GM19240 (cell line): ENCODE measurements around the gene MOB3A.
A peak's percentile ranks its signal among the peaks of the same experiment; 100 is the strongest.

Experiments
- DNase-seq: peaks from one replicate; pipeline ENCODE4 v3.0.0; 2011; ENCODE audit warnings: low spot score; ENCODE audit not compliant: insufficient read length

MOB3A gene

DNA sequence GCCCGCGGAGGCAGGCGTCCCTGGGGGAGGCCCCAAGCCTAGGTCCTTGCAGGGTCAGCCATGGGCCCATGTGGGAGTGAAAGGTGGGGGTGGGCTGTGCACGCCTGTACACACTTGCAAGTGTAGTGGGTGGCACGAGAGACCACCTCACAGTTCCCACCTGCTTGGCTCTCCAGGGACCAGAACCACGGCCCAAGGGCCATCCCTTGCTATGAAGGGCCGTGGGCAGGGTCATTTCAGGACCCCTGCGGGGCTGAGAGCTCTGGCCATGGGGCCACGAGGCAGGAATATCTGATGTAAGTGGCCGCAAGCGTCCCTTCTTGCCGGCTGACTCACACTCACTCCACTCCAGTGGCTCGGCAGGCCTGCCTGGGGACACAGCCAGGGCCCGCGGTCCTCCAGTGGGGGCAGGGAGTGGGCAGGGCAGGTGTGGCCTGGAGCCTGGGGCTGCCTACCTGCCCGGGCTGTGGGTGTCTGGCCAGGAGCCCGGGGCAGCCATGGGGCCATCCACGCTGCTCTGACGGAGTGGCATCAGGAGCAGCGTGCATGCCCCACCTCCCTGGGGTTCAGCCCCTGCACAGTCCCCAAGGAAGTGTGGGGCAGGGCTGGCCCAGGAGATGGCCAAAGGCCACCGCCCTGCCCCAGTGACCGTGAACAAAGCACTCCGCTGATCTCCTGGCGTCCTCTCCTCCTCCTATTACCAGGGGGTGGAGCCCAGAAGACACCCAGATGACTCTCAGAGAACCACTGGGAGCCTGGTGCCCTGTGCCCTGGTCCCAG, 36.5 kb downstream of the MOB3A start:
- no peak for DNase-seq

DNA sequence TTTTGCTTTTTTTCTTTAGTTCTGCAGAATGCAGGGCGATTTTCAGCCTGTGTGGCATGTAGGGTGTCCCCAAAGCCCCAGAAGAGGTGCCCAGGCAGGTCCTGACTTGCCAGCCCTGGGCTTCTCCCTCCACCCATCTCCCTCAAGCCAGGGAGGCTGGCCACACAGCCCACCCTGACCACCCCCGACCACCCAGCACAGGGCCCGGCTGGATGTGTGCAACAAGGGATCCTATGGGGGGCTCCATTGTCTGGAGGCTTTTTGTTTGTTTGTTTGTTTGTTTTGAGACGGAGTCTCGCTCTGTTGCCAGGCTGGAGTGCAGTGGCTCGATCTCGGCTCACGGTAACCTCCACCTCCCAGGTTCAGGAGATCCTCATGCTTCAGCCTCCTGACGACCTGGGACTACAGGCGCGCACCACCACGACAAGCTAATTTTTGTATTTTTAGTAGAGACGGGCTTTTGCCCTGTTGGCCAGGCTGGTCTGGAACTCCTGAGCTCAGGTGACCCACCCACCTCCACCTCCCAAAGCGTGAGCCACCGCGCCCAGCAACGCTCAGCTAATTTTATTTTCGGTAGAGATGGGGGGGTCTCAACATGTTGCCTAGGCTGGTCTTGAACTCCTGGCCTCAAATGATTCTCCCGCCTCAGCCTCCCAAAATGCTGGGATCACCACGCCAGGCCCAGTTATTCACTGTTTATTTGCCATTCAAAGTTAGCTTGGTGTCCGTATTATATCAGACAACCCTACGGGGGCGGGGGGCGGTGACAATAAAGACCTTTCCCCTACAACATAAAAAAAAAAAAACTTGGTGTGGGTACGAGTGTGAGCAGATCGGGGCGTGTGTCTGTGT, 37.3 kb downstream of the MOB3A start:
- no peak for DNase-seq

DNA sequence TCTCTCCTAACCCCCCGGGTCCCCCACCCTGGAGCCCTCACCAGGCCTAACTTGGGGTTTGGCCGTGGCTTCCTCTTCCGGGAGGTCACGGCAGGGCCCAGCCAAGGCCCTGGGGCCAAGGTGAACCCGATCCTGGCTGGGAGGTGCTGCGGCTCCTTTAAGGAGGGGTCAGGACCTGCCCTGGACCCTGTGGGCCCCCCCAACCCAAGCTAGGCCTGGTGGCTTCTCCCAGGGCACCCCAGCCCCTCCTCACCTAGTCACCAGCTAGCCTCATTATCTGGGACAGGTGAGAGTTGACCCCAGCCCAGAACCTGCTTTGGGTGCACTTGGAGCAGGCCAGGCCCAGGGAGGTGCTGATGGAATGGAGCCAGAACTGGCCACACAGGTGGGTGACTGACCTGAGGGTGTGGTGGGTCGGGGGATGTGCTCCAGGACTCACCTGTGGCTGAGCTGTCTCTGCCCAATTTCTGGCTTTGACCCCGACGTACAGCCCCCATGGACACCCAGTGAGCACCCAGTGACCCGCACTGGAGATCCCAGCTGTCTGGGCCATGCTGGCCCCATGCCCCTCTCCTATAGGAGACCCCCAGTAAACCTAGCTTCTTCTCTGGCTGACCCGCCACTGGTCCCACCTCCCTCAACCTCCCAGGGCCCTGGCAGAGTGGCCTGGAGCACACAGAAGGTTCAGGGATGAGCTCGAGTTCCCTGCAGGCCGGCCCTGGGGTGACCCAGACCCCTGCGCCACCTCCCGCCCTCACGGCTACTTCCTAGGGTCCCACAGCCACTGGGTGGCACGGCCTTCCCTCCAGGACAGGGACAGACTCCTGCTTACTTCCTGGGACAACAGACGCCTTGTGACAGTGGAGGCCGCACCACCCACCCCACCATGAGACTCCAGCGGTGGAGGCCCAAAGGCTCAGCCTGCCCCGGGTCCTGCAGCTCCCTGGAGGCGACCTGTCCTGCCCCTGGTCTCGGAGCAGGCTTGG, 38.3 kb downstream of the MOB3A start:
- no peak for DNase-seq

DNA sequence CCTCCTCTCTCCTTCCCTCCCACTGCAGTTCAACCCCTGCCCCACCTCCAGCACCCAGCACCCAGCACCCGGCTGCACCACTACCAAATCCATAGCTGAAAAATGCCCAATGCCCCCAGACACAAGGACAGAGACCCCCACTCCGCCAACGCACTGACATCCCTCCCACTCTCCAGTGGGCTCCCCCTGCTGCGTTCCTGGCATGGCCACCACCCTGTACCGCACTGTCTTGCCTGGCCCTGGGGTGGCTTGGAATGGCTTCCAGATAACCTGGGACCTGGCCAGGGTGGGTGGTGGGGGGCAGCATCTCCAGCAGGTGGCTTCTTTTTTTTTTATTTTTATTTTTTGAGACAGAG, 39.3 kb downstream of the MOB3A start:
- DNase-seq, result no peak

- no peak for DNase-seq
Measured at GRCh38 chr19:2055931-2056836, 39.9 kb downstream of the MOB3A start.

DNA sequence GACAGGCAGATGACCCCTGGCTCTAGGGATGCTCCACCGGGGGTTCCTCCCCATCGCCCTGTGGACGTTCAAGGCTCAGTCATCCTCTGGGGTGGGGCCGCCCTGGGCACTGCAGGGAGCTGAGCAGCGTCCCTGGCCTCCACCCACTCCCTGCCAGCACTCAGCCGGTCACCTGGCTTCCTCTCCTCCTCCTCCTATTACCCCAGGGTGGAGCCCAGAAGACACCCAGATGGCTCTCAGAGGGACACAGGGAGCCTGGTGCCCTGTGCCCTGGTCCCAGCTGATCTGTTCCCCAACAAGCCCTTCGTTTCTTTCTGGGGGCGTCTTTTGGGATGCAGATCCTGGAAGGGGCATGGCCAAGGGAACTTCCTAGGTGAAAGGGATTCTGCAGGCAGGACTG, 41.4 kb downstream of the MOB3A start:
- no peak for DNase-seq

- no peak for DNase-seq
Measured at GRCh38 chr19:2053601-2054389, 42.3 kb downstream of the MOB3A start.

GRCh38 chr19:2051773-2052704, 44.1 kb downstream of the MOB3A start:
- DNase-seq, result no peak

DNA sequence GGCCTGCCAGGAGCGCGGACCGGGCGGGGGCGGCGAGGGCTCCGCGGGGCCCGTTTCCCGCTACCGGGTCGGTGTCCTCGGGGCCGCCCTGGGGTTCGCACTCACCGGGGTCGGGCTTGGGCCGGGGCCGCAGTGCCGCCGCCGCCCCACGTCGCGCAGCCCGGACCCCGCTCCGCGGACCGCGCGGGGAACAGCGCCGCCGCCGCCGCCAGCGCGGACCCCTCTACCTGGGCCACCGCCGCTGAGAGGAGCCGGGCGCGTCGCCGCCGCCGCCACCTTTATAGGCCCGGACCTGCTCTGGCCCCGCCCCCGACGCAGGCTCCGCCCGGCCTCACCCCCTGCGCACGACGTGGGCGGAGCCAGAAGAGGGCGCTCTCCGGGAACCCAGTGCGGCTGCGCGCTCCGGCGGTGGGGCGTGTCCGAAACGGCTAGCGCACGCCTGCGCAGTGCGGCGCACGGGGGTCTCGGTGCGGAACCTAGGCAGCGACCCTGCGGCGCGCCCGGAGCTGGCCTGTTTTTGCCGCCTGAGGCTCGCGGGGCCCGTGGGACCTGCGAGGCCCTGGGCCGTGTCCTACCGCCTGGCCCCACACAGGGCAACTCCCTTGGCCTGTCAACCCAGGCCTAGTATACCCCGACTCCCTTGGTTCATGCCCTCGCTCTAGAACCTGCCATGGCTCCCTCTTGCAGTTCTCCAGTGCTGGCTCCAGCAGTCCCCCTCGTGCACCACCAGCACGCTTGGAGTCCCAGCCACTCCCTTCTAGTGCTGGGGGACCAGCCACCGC, 44.9 kb downstream of the MOB3A start, which contains the start of gene MKNK2:
MKNK2 (minus strand) TSS at position 254 of the 782 bp plus-strand sequence. CDS start 393 bp downstream, outside the sequence.
- DNase-seq, result peak; percentile 57

- no peak for DNase-seq
Measured at GRCh38 chr19:2050349-2050990, 45.7 kb downstream of the MOB3A start.

DNA sequence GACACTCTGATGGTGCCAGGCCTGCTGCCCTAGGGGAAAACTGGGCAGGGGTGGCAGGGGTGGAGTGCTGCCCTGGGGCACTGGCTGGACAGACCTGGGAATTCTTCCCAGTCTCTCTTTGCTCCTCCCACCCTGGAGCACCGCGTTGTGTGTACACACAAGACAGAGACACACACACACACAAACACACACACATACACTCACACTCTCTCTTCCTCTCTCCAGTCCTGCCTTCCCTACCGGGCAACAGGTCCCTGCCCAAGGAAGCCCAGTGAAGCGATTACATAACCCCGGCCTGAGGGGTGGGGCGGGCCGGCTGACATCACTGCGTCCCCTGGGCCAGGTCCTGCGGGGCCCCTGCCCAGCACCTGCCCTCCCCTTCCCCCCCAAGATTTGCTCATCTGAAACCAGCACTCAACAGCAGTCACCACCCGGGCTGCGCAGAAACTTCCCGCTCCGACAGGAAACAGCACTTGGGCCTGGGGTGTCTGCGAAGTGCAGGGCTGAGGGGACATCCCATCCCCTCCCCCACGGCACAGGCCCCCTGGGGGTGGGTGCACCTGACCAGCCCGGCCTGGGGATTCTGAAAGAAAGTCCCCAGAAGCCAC, 46.3 kb downstream of the MOB3A start:
- DNase-seq, result peak; percentile 44

DNA sequence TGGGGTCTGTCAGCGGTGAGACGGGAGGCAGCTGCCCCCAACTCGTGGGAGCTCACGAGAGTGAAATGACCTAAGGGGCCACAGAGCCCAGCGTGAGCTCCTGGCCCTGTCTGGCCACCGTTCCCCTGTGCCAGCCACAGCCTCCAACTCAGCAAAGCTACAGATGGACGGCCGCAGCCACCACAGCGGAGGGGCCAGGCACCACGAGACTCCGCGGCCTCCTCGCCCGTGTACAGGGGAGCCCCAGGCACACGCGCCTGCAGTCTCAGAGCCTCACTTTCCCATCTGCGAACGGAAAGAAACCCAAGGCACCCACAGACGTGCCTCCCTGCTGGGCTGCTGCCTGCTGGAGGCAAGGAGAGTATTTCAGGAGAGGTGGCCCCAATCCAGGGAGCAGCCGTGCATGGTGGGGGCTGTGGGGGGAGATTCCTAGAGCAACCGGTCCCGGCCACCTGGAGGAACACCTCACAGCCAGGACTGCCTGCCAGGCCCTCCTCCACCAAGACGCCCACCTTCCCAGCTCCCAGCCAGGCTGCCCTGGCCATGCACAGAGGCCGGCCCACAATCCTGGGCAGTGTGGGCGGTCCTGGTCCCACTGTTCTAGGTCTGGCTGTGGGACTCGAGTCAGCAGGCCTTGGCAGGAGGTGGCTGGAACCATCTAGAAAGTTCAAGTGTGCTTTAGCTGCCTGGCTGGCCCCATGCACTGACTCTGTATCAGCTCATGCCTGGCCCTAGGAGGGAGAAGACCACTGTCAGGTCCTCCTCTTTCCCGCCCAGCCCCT, 47.0 kb downstream of the MOB3A start:
- DNase-seq, result no peak

DNA sequence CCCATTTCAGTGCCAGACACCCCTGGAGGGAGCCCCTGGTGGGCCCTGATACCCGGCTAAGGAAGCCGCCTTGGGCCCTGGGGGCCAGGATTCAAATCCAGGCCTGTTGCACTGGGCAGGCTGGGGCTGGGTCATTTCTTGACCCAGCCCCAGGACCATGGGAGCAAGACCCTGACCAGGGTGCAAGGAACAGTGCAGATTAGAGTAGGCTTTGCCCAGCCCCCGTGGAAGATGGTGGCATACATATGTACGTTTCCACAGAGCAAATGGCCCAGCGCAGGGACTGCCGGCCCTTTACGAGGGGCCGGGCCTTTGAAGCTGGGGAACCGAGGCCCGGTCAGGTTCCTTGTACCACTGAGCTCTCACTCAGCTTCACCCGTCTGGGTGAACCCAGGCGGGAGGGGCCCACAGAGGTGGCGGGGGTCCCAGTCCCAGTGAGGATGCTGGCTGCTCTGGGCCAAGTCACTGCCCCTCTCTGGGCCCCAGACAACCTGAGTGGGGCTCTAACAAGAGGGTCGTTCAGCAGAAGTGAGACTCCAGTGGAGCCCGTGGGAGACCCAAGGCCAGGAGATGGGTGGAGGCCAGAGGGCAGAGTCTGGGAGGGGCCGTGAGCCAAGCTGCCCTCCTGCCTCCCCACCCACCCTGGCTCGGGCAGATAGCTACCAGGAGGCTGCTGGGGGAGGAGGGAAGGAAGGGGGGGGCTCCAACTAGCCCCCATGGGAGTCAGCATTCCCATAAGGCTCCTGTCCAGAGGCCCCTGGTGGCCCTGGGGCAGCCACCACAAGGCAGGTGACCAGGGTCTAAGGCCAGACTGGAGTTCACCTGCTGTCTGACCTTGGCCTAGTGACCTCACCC, 47.8 kb downstream of the MOB3A start:
- no peak for DNase-seq

GRCh38 chr19:2047449-2048103, 48.5 kb downstream of the MOB3A start:
- DNase-seq, result no peak

DNA sequence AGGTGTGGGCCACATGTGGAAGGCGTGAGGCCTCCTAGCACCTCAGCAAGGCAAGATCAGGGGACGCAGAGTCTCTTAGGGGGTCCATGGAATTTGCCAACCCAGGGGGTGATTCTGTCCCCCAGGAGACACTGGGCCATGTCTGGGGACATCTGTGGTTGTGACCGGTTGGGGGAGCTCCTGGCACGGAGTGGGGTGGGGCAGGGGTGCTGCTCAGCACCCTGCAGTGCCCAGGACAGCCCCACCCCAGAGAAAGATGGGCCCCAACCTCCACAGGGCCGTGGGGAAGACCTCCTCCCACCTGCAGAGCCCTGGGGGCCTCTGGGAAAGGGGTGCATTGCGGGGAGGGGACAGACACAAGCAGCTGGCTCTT, 49.1 kb downstream of the MOB3A start:
- DNase-seq, result no peak
